GM21515 (cell line): ENCODE data around the gene CAMSAP3.

Source experiments
- ATAC-seq: cut with Tn5 transposase; IDR thresholded peaks from one replicate; pipeline ENCODE4 v1.9.1; 2021; ENCODE audit not compliant: unreplicated experiment

CAMSAP3 gene

GRCh38 chr19:7595466-7596133, at the start of gene CAMSAP3:
CAMSAP3 (plus strand) TSS chr19:7595863; CDS start chr19:7596003, 140 bp downstream.
- ATAC-seq = no peak

DNA sequence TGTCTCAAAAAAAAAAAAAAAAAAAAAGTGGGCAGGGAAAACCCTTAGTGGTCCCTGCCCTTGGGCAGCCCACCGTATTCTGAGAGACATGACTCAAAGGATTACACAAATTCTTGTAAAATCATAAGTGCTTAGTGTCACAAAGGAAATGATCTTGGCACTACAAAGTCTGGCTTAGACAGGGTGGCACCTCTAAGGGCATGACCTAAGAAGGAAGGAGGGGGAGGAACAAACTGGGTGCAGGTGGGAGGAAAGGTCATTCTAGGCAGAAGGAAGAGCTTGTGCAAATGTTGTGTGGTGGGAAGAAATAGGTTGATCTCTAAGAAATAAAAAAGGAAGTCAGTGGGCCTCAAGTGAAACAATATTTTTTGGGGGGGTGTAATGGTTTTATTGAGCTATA, 49.8 kb upstream of the CAMSAP3 start:
- no peak for ATAC-seq

GRCh38 chr19:7547159-7547558, 48.5 kb upstream of the CAMSAP3 start:
- ATAC-seq = no peak

- no peak for ATAC-seq
Measured at GRCh38 chr19:7549429-7550148, 46.1 kb upstream of the CAMSAP3 start.

DNA sequence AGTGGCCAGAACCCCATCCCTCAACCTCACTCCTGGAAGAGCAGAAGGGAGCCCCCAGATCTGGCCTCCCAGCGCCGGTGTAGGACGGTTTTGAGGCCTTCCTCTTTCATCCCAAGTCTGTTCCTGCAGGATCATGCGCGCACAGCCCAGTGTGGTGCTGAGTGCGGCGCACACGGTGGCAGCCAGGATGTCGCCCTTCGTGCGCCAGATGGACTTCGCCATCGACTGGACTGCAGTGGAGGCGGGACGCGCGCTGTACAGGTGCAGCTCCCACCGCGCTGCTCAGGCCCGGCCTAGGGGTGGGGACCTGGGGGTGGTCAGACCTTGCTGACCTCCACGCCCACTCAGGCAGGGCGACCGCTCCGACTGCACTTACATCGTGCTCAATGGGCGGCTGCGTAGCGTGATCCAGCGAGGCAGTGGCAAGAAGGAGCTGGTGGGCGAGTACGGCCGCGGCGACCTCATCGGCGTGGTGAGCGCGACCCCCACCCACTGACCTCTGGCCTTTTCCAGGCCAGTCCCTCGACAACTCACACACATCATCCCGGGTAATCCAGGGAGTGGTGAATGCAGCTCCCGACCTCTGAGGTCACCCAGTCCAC, 45.4 kb upstream of the CAMSAP3 start:
- ATAC-seq = no peak

DNA sequence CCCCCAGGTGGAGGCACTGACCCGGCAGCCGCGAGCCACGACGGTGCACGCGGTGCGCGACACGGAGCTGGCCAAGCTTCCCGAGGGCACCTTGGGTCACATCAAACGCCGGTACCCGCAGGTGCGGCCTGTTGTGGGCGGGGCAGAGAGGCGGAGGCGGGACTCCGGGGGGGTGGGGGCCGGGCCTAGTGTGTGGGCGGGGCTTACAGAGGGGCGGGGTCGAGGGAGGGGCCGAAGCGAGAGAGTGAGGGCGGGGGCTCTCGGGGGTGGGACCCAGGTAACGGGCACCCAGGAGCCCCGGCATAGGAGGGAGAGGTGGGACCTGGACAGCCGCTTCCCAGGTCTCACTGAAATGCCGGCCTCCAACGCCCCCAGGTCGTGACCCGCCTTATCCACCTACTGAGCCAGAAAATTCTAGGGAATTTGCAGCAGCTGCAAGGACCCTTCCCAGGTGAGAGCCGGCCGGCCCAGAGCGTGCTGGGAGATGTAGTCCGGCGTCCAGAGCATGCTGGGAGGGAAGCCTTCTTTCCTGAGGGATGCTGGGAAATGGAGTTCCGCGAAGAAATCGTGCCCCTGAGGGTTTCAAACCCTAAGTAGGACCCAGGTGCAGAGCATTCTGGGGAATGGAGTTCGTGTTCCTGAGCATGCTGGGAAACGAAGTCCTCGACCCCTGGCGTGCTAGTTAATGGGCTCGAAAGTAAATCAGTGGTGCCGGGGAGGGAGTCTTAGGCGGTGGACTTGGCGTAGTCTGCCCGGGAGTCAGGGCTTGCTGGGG, 44.5 kb upstream of the CAMSAP3 start:
- ATAC-seq = no peak

- no peak for ATAC-seq
Measured at GRCh38 chr19:7552781-7553180, 42.9 kb upstream of the CAMSAP3 start.

GRCh38 chr19:7554565-7554964, 41.1 kb upstream of the CAMSAP3 start:
- no peak for ATAC-seq

GRCh38 chr19:7554990-7555864, 40.4 kb upstream of the CAMSAP3 start:
- ATAC-seq = no peak

DNA sequence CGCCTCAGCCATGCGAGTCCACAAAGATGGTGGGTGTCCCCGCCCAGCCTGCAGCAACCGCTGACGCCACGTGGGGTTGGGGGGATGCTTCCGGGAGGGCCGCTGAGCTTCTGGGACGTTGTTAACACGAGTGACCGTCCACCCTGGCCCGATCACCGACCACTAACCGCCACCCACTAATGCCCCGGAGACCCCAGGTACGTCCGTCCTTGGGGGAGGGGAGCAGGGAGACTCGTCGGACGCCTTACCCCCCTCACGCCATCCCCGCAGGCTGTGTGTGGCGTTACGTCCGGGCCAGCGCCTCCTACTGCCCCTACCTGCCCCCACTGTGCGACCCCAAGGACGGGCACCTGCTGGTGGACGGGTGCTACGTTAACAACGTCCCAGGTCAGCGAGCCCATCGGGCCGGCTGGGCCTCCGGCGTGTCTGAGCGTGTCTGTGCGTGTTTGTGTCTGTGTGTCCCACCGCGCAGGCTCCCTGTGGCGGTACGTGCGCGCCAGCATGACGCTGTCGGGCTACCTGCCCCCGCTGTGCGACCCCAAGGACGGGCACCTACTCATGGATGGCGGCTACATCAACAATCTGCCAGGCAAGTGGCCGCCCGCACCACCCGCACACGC, 38.9 kb upstream of the CAMSAP3 start:
- no peak for ATAC-seq

DNA sequence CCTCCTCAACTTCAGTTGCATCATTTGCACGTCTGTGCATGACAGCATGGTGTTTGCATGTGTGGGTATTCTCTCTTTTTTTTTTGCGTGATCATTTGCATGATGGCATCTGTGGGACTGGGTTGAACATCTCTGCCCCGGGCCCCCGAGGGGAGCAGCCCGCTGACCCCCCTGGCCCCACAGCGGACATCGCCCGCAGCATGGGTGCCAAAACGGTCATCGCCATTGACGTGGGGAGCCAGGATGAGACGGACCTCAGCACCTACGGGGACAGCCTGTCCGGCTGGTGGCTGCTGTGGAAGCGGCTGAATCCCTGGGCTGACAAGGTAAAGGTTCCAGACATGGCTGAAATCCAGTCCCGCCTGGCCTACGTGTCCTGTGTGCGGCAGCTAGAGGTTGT, 37.0 kb upstream of the CAMSAP3 start:
- no peak for ATAC-seq

DNA sequence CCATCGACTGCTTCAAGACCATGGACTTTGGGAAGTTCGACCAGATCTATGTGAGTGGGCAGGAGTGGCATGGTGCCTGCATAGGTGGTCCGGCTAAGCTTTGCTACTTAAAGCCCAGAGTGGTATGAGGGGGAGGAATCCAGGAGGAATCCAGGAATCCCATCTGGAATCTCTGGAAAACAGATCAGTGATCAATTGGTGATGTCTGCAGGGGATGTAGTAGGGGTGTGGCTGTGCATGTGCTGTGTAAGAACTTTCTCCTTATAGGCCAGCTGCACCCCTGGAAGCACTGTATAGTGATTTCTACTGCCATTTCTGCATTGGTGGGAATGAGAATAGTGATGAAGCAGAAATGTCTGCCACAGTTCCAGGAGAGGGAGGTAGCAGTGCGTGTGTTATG, 36.6 kb upstream of the CAMSAP3 start:
- ATAC-seq = no peak

GRCh38 chr19:7560255-7560654, 35.4 kb upstream of the CAMSAP3 start:
- ATAC-seq = no peak

DNA sequence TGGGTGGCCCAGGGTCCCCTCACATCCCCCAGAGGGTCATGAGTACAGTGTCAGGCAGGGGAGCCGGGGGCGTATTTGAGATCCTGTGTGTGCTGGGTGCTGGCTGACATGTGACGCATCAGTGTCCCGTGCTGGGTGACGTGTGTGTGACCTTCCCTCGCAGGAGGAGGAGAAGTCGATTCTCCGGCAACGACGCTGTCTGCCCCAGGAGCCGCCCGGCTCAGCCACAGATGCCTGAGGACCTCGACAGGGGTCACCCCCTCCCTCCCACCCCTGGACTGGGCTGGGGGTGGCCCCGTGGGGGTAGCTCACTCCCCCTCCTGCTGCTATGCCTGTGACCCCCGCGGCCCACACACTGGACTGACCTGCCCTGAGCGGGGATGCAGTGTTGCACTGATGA, 34.3 kb upstream of the CAMSAP3 start:
- ATAC-seq = no peak

DNA sequence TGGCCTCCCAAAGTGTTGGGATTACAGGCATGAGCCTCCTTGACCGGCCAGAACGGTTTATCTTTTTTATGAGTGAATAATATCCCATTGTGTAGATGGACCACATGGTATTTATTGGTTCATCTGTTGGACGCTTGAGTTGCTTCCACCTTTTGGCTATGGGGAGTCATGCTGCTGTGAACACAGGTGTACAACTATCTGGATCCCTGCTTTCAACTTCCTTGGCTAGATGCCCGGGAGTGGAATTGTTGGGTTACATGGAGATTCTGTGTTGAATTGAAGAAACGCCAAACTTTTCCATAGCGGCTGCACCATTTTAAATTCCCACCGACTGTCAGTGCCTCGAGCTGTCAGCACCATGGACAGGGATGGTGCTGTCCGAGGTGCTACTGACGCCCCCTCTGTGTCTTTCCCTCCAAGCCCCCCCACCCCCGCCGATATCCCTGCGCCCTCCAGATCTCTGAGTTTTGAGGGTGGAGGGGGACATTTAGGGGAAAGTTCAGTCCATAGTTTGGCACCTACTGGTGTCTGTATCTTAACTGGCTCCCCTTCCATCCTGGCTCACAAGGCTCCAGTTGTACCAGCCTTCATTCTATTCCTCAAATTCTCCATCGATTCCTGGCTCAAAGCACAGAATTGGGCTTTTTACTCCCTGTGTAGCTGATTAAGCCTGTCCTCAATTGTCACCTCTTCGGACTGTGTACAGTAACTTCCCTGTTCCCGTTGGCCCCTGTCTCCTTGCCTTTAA, 32.8 kb upstream of the CAMSAP3 start:
- ATAC-seq = no peak

- no peak for ATAC-seq
Measured at GRCh38 chr19:7564866-7565265, 30.8 kb upstream of the CAMSAP3 start.

DNA sequence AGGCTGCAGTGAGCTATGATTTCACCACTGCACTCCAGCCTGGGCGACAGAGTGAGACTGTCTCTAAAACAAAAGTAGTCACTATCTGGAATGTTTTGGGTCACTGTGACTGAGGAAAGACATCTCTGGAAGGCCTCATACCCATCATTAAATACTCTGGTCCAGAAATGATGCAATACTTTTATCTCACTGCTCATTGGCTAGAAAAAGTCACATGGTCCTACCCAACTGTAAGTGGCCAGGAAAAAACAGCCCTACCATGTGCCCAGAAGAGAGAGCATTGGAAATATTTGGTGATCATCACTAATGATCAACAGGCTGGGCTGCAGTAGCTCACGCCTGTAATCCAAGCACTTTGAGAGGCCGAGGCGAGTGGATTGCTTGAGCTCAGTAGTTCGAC, 30.3 kb upstream of the CAMSAP3 start:
- ATAC-seq = no peak

GRCh38 chr19:7570761-7571160, 24.9 kb upstream of the CAMSAP3 start:
- no peak for ATAC-seq

GRCh38 chr19:7575434-7576040, 20.1 kb upstream of the CAMSAP3 start:
- no peak for ATAC-seq
